GM19043 (cell line): ENCODE data around the gene BAZ2A.

Source experiments
- ATAC-seq: cut with Tn5 transposase; IDR thresholded peaks from one replicate; pipeline ENCODE4 v1.9.1; 2021; ENCODE audit warnings: low read depth; ENCODE audit not compliant: unreplicated experiment

The BAZ2A gene

DNA sequence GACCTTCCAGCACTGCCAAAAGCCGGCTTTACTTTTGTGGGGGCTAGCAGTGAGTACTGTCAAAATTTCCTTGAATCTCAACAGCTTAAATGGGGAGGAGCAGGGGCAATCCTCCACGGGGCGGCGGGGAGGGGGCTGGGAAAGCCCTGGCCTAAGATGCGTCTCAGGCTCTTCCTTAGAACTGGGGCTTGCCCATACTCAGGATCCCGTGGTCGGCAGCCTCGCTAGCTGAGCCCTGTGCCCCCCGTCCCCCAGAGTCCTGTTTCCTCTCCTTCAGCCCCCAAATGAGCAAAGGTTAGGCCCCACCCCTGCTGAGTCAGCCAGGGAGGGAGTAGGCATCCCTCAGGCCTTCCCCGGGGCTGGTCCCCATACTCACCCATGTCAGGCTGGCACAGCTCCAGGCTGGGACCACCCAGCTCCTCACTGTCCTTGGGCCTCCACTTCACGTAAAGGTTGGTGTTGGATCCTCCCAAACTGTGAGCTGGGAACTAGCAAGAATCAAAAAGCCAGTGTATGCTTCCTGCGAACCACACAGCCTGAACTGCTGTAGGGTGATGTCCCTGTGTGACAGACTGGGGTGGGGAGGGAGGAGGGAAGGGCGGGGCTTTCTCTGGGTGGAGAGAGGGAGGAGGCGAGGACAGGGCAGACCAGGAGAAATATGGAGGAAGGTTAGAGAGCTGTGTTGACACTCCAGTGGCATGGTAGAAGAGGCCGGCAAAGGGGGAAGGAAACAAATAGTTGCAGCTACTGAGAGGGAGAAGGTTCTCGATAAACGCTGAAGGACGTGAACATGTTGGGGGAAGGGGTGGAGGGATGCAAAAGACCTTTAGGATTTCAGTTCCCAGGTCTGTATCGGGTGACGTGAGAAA lies 5.9 kb upstream of the BAZ2A start:
- ATAC-seq: peak; percentile 38

GRCh38 chr12:56634837-56635791 lies 5.0 kb upstream of the BAZ2A start:
- ATAC-seq: no peak

DNA sequence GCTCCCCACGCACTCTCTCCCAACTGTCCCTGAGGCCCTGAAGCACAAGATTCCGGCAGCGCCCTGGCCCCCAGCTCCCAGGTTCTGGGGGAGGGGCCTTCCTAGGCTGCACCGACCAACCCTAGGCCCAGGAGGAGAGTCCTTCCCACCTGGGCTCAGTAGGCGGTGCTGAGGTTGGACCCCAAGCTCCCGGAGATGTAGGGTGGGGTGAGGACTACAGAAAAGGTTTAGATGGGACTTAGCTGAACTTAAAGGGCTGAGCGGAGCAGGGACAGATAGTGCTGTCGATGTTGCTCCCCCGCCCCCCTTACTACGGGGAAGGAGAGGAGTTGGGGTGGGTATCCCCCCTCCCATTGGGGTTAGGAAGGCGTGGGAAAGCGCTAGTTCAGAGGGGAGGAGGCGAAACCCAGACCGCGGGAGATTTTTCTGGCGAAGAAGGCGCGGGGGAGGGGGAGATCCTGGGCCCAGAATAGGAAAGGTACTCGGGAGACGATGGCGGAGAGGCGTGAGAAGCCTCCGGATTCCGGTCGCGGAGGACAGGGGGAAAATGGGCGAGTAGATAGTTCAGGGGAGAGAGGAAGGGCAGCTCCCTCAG lies 4.2 kb upstream of the BAZ2A start:
- ATAC-seq: no peak

DNA sequence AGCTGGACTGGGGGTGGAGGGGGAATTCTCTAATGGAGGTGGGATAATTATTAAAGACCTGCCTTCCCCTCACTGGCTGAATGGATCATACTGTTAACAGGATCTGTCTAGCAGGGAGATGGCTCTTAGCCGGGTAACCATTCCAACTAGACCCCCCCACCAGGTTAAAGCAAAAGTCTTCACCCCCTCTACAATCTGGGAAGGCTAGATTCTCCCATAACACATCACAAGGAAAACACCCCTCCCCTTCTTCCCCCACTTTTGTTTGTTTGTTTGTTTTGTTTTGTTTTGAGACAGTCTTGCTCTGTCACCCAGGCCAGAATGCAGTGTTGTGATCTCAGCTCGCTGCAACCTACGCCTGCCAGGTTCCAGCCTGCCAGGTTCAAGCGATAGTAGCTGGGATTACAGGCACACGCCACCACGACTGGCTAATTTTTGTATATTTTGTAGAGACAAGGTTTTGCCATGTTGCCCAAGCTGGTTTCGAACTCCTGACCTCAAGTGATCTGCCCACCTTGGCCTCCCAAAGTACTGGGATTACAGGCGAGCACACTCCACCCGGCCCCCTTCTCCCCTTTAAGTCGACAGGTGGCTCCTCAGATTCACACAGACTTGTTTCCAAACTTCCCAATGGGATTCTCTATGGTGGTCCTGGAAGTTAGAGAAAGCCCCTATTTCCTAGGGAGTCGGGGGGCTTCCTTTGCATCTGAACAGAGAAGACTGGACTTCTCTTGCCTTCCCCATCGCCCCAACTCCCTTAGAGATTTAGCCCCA lies 3.5 kb upstream of the BAZ2A start:
- ATAC-seq: no peak

- no peak for ATAC-seq
These were observed 2.8 kb upstream of the BAZ2A start for GRCh38 chr12:56632701-56633467.

DNA sequence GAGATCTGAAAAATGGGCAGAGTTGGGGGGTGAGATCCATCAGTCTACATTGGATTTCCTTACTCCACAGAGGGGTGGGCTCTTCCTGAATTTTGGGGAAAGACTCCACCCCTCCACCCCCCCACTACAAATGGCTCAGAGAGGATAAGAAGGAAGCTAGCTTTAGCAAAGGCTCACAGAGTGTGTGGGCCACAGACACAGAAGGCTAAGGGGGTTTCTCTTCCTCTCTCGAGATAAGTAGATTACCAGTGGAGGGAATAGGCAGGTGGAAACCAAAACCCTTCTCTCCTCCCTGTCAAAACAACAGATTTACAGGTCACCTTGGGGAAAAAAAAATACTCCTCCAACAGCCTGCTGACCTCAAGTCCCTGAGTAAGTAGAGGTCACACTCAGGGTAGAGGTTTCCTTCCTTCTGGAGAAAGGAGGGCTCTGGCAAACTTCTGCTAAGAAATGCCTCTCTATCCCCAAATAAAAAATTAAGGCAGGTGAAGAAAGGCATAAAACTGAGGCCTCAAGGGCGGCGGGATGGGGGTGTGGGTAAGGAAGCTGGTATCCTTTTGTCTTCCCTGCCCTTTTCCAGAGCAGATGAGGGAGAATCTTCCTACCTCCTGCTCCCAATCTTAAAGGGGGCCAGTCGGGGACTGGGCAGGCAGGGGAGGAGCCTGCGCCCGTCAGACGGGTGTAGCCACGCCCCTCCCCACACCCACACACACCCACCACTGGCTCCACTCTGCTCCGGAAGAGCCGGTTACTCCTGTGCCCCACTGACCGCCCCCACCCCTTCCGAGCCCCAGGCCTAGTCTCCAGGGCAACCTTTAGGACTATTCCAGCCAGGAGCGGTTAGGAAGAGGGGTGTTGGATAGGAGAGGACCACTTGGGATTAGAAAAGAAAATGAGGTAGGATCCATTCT lies 1.9 kb upstream of the BAZ2A start:
- peak; percentile 30 for ATAC-seq

- ATAC-seq: peak; percentile 2
These were observed 507 bp downstream of the BAZ2A start for GRCh38 chr12:56629459-56630179.

DNA sequence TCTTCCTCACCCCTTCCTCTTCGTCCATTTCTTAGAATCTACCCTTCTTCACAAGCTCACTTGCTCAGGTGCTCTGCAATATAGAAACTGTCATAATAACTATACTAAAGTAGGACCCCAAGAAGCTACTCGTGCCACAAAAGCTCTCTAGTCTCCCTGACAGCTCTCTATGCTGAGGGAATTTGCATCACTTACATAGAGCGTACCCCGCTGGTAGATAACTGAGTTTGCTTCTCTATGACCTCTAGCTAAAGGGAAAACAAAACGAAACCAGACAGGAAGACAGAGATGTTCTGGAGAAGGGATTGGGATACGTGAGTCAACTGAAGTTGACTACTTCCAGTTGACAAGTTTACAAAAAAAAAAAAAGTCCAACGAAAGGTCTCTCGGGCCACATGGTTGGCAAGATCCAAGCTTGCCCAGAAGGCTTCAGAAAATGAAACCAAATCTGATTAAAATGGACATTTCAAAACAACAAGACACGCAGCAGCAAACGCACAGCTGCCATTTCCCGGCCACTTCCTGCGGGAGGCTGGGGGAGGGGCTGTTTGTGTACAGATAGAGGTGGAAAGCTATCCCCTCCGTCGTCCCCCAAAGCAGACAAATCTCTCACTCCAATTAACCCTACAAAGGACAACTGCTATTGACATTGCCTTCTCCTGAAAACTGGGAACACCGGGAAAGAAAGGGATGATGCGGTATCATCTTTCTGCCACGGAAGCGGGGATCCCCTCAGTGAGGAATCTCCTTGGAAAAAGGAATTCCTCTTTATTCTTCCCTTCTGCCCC lies 1.3 kb downstream of the BAZ2A start:
- ATAC-seq: no peak

- ATAC-seq: no peak
These were observed 3.4 kb downstream of the BAZ2A start for GRCh38 chr12:56626701-56627100.

- no peak for ATAC-seq
These were observed 7.6 kb downstream of the BAZ2A start for GRCh38 chr12:56622535-56622934.

DNA sequence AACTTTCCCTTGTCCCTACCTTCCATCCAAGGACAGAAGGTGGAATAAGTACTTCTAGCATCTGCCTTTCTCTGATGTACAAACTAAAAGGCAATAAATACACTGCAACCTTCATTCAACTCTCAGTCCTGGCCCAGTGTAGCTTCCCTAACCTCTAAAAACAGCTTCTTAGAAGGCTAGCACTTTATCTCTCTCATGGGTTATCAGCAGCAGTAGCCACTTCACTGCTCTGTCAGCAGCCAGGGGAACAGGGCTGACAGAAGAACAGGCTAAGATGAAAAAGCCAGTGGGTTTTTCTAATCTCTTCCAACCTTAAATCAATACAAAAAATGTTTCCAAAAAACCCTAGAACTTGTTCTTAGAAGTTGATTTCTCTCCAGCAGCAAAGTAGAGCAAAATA lies 13.2 kb downstream of the BAZ2A start:
- ATAC-seq: no peak

DNA sequence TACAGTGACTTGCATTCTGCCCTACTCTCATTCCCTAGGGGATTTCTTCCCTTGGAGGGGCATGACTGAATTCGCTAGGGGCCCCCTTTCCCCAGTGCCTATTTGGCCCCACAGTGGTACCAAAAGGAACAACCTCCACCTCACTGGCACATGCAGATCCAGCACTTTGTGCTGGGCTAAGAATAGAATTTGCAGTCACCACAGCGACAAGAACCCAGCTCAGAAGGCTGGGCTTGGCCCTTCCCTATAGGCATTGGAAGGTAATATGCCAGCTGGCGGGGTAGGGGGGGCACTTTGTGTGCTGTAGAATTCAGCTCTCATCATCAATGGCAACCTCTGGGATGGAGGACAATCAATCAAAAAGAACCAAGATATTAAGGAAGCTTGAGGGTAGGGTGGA lies 13.9 kb downstream of the BAZ2A start:
- no peak for ATAC-seq

- no peak for ATAC-seq
These were observed 15.5 kb downstream of the BAZ2A start for GRCh38 chr12:56614627-56615026.

DNA sequence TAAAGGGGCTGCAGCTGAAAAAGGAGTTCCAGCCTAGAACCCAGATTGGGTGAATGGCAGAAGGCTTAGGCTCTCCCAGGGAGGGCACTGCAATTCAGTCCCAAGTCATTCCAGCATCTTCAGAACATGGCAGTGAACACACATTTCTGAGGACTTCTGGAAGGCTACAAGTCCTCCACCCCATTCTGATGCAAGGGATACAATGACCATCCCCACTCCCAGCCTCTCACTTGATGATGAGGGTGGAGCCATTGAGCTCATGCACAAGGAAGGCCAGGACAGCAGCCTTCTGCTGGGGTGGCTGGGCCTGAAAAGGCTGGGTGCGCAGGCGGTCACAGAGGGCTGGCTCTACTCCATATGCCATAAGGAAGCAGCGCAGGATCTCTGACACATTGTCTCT lies 25.8 kb downstream of the BAZ2A start:
- no peak for ATAC-seq

DNA sequence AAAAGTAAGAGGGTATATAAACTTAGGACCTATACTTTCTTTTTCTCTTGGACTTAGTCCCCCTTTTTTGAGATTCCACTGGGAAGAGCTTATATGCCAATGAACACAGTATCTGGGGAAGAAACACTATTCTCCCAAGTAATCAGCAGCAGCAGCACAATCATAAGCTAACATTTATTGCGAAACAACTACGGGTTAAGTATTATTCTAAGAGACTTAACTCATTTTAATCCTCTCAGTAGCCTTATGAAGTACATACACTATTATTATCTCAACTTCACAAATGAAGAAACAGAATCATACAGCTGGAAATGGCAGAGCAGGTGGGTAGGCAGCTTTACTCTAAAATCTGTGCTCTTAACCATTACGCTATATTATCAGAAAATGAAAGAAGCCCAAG lies 27.9 kb downstream of the BAZ2A start:
- ATAC-seq: no peak

DNA sequence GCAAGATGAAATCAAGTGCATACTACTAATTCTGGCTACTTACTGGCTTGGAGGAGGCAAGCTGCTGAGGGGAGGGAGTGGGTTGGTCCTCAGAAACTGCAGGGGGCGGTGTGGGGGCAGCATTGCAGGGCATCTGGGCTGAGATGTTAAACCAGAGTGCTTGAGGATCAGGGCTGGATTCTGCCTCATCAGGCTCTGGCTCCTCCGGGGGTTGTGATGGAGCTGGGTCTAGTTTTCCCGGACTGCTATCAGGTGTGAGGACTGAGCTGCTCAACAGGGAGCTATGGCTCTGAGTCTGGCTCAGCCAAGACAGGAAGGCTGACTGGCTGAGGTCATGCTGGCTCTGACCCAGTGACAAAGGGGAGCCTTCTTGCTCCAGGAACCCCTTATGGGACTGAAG lies 28.6 kb downstream of the BAZ2A start:
- ATAC-seq: no peak

- no peak for ATAC-seq
These were observed 29.4 kb downstream of the BAZ2A start for GRCh38 chr12:56600753-56601152.
